NCI-H510A (cell line): Measurements from ENCODE around the gene MPI.
A peak's percentile ranks its signal among the peaks of the same experiment; 100 is the strongest.
"Not testable (repeated sequence)": the region's sequence is repeated elsewhere in the genome, so short reads cannot be mapped to it uniquely, and the experiment has no call there.

Source experiments
- DNase-seq: peaks from one replicate; lab custom pipeline; 2025; lab: John Stamatoyannopoulos, UW

The MPI gene

GRCh38 chr15:74864296-74864695 is 25.5 kb upstream of the MPI start:
- DNase-seq, result no peak

- no peak for DNase-seq
These were observed 24.5 kb upstream of the MPI start for GRCh38 chr15:74865316-74865715.

GRCh38 chr15:74866090-74866489 is 23.8 kb upstream of the MPI start:
- no peak for DNase-seq

- DNase-seq, result no peak
These were observed 22.3 kb upstream of the MPI start for GRCh38 chr15:74867466-74868038.

- no peak for DNase-seq
These were observed 21.8 kb upstream of the MPI start for GRCh38 chr15:74868059-74868458.

GRCh38 chr15:74869372-74869725 is 20.5 kb upstream of the MPI start:
- DNase-seq, result no peak

- no peak for DNase-seq
These were observed 20.0 kb upstream of the MPI start for GRCh38 chr15:74869726-74870407.

GRCh38 chr15:74870436-74871215 is 19.2 kb upstream of the MPI start:
- no peak for DNase-seq

GRCh38 chr15:74872702-74873035 is 17.2 kb upstream of the MPI start:
- DNase-seq, result no peak

- peak; percentile 84 for DNase-seq
These were observed 16.6 kb upstream of the MPI start, which contains the start of gene SCAMP2 for GRCh38 chr15:74873036-74873755. Gene SCAMP2 (minus strand): TSS chr15:74873365. CDS start chr15:74873255, 110 bp downstream.

- DNase-seq, result no peak
These were observed 16.0 kb upstream of the MPI start for GRCh38 chr15:74873756-74874424.

GRCh38 chr15:74878273-74878672 is 11.6 kb upstream of the MPI start:
- no peak for DNase-seq

GRCh38 chr15:74882528-74882927 is 7.3 kb upstream of the MPI start:
- DNase-seq, result no peak

GRCh38 chr15:74884428-74885223 is 5.2 kb upstream of the MPI start:
- no peak for DNase-seq

GRCh38 chr15:74885461-74885860 is 4.4 kb upstream of the MPI start:
- DNase-seq, result no peak

GRCh38 chr15:74887537-74888193 is 2.2 kb upstream of the MPI start:
- not testable (repeated sequence) for DNase-seq

- DNase-seq, result no peak
These were observed 1.1 kb upstream of the MPI start for GRCh38 chr15:74888716-74889115.

- DNase-seq, result no peak
These were observed 406 bp upstream of the MPI start for GRCh38 chr15:74889390-74889882.

GRCh38 chr15:74890665-74890960 is 771 bp downstream of the MPI start:
- DNase-seq, result no peak

GRCh38 chr15:74891469-74891868 is 1.6 kb downstream of the MPI start:
- DNase-seq, result no peak

GRCh38 chr15:74892313-74892712 is 2.5 kb downstream of the MPI start:
- DNase-seq, result no peak
